GM19438 (cell line): Measurements from ENCODE around the gene ABI3.
"Not testable (repeated sequence)": the region's sequence is repeated elsewhere in the genome, so short reads cannot be mapped to it uniquely, and the experiment has no call there.

Source experiments
- ATAC-seq: cut with Tn5 transposase; IDR thresholded peaks from one replicate; pipeline ENCODE4 v1.9.1; 2021; ENCODE audit warnings: low read depth; ENCODE audit not compliant: unreplicated experiment

ABI3 gene

GRCh38 chr17:49210158-49211029, at the start of gene ABI3, which contains the start of gene GNGT2:
ABI3 (plus strand) TSS chr17:49210707; CDS start chr17:49210725, 18 bp downstream.
GNGT2 (minus strand) TSS chr17:49210574; CDS start chr17:49207422, 3,152 bp downstream.
- peak; percentile 79 for ATAC-seq

DNA sequence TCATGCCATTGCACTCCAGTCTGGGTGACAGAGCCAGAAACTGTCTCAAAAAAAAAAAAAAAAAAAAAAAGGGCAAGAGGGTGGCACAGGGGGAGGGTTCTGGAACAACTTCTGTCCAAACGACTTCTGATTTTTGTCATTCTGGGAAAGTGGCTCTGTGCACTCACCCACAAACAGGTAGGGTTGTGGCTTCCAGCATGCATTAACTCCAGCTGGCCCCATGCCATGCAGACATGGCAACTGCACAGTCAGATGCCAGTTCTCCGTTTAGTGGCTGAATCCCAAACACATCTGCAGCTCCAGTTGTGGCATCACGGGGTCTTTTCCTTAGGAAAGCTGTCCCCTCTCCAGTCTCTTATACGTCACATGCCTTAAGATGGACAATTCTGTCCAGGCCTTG, 47.6 kb upstream of the ABI3 start:
- no peak for ATAC-seq

DNA sequence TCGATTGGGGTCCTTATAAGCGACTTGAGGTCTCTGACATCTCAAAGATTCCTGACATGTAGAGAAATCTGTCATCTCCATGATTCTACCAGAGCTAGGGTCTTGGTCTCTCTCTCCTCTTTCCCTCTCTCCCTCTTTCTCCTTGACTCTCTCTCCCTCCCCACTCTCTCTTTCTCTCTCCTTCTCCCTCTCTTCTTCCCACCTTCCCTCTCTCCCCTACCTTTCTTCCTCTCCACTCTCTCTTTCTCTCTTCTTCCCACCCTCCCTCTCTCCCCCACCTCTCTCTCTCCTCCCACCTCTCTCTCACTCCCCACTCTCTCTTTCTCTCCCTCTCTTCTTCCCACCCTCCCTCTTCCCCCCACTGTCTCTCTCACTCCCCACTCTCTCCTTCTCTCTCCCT, 45.4 kb upstream of the ABI3 start:
- no peak for ATAC-seq

GRCh38 chr17:49168706-49169105, 41.8 kb upstream of the ABI3 start:
- ATAC-seq, result no peak

DNA sequence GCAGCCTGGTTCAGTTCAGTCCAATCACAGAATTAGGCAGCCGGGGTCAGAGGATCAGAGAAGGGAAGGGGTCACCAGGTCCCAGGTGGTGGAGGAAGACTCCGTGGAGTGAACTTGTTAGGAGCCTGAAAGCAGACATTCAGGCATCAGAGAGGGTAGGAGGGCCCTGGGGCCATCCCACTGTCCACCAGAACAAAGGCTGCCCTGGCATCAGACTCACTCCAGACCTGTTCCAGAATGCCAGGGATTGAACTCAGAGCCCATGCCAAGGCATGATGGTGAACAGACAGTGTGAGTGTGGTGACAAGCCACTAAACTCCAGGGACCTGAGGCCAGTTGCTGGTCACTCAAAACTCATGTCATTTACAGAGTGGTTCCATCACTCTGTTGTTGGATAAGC, 40.3 kb upstream of the ABI3 start:
- no peak for ATAC-seq

DNA sequence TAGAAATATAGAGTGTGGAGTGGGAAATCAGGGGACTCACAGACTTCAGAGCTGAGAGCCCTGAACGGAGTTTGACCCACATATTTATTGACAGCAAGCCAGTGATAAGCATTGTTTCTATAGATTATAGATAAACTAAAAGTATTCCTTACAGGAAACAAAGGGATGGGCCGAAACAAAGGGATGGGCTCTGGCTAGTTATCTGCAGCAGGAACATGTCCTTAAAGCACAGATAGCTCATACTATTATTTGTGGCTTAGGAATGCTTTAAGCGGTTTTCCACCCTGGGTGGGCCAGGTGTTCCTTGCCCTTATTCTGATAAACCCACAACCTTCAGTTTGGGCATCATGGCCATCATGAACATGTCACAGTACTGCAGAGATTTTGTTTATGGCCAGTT, 39.8 kb upstream of the ABI3 start:
- ATAC-seq, result not testable (repeated sequence)

GRCh38 chr17:49175978-49176377, 34.5 kb upstream of the ABI3 start:
- not testable (repeated sequence) for ATAC-seq

DNA sequence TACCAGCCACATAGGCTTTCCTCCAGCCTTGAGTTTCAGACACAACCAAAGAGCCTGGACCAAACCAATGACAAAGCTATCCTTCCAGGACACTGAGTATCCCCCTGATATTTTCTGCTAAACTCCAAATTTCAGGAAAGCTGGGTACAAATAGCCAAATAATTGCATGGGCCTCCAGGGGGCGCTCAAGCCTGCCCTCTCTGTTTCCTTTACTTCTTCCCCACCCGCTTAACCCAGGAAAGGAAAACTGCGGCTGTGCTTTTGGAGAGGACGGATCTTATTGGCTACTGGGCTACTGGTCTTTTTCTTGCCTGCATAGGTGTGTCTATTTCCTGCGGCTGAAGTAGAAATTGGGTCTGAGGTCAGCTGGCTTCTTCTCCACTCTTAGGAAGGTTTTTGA, 30.2 kb upstream of the ABI3 start:
- no peak for ATAC-seq

- ATAC-seq, result no peak
Measured at GRCh38 chr17:49180998-49181635, 29.4 kb upstream of the ABI3 start.

GRCh38 chr17:49183341-49183740, 27.2 kb upstream of the ABI3 start:
- ATAC-seq, result no peak

DNA sequence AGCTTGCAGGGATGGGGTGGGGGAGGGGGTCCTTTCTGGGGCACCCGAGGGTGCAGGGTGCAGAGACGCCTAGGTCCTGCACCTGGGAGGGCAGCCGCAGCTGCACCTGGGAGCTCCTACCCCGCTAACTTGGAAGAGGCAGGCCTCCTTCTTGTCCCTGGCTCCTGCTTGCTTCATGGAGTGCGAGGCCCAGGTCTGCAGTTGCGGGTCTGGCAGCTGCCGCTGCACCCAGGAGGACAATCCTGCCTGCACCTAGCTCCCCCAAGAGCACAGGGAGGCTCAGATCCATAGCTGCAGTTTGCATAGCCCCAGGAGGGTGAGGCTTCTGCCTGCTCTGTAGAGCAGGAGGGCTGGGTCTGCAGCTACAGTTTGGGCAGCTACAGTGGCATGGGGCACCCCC, 26.7 kb upstream of the ABI3 start:
- ATAC-seq, result no peak

DNA sequence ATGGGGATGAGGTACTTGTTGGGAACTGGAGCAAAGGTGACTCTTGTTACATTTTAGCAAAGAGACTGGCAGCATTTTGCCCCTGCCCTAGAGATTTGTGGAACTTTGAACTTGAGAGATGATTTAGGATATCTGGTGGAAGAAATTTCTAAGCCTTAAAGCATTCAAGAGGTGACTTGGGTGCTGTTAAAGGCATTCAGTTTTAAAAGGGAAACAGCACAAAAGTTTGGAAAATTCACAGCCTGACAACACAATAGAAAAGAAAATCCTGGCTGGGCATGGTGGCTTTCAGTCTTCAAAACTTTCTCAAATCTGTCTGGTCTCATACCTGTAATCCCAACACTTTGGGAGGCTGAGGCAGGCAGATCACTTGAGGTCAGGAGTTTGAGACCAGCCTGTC, 26.0 kb upstream of the ABI3 start:
- ATAC-seq, result not testable (repeated sequence)

GRCh38 chr17:49185381-49185780, 25.1 kb upstream of the ABI3 start:
- not testable (repeated sequence) for ATAC-seq

- no peak for ATAC-seq
Measured at GRCh38 chr17:49187301-49187700, 23.2 kb upstream of the ABI3 start.

DNA sequence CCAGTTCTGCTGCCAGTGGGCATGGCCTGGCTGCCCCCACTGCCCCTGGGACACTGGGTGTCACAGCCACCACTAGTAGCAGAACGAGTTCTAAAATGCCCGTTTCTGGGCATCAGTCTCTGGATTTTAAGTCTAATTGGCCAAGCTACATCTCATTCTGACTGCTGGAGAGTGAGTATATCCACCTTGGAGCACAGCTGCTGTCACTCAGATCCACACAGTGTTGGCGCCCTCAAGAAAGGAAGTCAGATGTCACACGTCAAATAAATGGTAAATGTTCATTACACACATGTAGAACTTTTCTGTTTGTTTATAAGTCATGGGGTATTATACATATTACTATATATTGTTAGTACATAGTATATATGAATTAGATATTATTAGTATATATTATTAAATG, 19.6 kb upstream of the ABI3 start:
- no peak for ATAC-seq

DNA sequence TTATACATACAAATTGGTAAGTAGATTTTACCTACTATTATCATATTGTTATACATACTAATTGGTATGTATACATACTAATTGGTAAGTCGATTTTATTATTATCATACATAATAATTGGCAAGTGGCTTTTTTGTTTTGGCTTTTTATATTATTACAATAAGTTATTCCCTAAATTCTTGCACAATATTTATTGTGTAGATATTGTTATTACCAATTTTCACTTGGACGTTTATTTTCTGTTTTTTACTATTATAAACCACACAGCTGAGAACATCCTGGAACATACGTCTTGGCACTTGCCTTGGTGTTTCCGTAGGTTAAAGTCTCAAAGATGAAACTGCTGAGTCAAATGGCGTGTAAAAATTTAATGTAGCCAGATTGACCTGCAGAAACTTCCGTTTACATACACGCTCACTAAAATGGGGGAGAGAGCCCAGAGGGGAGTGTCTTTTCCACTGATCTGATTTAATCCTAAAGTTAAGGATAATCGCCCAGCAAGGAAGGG, 19.0 kb upstream of the ABI3 start:
- no peak for ATAC-seq

GRCh38 chr17:49191917-49192741, 18.4 kb upstream of the ABI3 start:
- ATAC-seq, result peak; percentile 51

GRCh38 chr17:49193513-49194296, 16.8 kb upstream of the ABI3 start:
- ATAC-seq, result no peak

GRCh38 chr17:49194297-49194607, 16.3 kb upstream of the ABI3 start:
- ATAC-seq, result no peak

GRCh38 chr17:49195751-49196150, 14.8 kb upstream of the ABI3 start:
- no peak for ATAC-seq
